ENCODE measurements around the gene G0S2.
"Not testable (repeated sequence)": the region's sequence is repeated elsewhere in the genome, so short reads cannot be mapped to it uniquely, and the experiment has no call there.

G0S2 gene

DNA sequence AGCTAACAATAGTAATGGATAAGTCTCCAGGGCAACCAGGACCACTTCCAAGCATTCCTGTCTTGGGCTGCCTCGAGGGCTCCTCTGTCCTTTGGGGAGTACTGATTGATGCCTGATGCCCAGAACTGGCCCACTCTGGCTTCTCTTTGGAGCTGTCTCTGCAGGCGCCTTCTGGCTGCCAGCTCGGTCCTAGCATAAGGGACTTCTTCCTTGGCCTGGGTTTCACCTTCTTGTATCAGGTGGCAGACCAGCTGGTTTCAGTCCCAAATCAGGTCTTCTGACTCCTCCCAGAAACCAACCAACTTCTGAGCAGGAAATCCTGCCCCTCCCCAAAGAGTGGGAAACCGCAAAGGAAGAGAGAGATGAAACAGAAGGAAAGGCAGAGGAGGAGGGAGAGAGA, 10.6 kb downstream of the G0S2 start:
- no peak for DNase-seq

DNA sequence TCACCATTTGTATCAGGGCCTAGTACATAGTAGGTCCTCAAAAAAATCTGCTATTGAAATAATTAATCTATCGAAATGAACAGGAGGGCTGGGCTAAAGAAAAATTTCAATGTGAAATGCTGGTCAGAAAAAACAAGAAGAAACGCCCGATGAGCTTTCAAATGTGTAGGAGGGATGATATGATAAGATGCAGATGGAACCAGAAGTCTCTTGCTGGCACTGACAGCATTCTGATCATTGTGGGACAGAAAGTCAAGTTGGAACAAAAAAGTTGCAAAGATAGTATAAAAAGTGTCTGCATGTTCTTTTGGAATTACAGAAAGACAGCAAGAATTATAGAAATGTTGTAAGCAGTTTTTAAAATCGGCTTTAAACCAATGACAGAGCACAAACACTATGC, 11.1 kb downstream of the G0S2 start:
- no peak for DNase-seq

DNA sequence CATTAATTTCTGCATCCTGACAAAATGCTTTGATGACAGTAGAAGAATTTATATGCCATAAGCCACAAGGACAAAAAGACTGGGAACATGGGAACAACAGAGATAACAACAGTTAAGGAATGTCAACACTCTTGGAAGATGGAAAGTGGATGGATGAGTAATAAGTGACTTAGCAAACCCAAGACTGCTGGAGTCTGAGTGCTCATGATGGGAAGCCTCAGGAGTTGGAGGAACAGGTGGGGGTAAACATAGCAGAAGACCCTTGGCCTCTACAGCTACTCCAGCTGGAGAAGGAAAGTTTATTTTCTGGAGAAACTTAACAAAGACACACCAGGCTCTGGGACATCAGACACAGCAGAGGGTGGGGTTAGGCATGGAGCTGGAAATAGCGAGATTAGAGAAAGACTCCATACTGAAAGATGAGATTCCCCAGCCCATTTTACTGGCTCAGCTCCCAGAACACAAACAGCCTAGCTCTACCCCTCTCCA, 13.6 kb downstream of the G0S2 start:
- DNase-seq: no peak

DNA sequence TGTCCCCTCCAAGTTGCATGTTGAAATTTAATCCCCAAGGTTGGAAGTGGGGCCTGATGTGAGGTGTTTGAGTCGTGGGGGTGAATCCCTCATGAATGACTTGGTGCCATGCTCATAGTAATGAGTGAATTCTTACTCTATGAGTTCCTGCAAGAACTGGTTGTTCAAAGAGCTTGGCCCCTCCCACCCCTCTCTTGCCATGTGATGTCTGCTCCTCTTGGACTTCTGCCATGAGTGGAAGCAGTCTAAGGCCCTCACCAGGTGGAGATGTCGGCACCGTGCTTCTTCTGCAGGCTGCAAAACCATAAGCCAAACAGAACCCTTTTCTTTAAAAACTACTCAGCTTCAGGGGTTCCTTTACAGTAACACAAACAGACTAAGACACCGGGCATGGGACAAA, 14.3 kb downstream of the G0S2 start:
- DNase-seq: no peak

DNA sequence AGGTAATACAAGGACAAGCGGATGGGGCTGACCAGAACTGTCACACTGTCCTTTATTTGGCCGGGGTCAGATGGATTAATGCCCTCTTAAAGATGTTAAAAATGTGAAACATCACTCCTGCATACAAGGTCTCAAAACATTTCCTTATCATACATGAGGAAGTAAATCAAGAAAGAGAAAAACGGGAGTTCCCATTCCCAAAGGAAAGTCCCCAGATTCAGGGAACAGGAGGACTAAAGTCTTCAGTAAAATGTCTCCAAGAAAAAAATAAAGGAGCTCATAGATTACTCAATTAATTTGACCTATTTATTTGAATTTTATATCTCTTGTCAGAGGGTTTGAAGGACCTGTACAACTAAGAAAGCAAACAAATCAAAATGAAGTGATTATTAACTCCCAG, 16.0 kb downstream of the G0S2 start:
- DNase-seq: no peak

- no peak for DNase-seq
Observed at GRCh38 chr1:209692296-209692695, 17.1 kb downstream of the G0S2 start.

DNA sequence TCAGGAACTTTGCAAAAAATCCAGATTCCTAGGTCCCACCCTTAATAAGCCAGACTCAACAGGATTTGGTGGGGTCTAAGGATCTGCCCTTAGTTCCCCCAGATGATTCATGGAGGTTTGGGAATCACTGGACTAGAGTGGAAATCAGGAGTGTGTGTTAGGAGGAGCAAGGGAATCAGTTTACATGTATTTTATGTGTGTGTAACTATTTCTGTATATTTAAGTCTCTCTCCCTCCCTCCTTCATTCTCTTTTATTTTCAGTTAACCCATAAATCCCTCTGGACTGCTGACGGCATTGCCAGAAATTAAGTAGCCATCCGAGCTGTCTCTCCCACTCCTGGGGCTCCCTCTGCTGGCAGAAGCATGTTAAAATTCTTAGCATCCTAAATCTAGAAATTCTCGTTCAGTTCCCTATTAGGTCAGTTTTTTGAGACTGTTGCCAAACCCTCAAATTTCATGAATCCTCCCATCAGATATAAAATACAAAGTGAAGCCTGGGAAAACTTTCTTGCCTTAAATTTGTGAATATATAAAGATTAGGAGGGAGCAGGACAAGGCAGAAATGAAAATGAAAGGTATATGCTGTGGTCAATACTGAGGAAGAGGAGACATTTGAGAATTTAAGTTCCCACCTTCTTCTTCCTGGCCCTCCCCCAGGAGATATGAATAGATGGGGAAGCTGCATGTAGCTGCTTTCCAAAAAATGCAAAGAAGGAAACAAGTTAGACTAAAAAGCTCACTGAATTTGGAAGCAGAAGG, 17.7 kb downstream of the G0S2 start:
- peak; percentile 85 for DNase-seq

DNA sequence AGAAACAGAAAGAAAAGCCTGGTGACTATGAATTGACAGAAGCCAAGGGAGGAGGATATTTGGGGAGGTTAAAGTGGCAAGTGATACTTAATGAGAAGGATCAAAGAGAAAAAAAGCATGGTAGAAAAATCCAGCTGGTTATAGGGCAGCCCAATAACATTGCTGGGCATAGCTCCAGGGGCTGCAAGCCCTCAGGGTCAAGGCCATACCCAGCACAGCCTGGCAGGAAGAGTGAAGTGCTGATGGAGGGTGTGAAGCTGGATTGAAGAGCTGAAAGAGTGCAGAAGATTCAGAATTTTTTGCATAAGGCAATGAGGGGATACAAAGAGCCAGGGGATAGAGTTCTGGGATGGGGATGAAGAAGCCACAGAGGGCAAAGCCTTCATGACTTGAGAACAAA, 21.5 kb downstream of the G0S2 start:
- no peak for DNase-seq

DNA sequence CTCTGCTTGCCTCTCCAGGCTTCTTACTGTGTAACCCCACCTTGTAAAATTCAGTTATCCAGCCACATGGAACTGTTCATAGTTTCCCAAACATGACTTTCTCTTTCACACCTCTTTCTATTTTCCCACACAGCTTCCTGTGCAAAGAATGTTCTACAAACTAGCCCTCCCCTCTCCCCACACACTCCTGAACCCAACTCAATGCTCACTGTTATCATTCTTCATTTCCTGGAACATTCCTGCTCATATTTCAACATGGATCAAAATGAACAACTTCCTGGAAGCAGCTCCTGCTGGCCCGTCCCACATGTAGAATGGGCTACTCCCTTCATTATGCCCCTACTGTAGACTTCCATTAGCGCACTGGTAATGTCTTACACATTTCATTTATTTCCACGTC, 21.9 kb downstream of the G0S2 start:
- no peak for DNase-seq

GRCh38 chr1:209700686-209701085, 25.5 kb downstream of the G0S2 start:
- not testable (repeated sequence) for DNase-seq

DNA sequence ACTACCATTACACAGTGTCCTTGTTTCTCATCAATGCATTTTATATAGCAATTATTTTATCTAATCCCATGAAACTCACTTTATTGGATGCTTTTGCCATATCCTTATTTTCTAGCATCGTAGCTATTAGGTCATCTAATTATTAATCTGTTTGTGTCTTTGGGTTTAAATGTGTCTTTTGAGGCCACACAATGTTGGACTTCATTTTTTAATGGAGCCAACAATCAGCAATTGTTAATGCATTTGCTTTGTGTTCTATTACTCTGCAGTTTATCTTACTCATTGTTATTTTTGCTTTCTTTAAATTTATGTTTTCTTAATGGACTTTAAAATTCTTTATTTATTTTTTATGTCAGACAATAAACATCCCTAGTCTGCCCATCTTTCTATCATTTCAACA, 27.6 kb downstream of the G0S2 start:
- DNase-seq: no peak

DNA sequence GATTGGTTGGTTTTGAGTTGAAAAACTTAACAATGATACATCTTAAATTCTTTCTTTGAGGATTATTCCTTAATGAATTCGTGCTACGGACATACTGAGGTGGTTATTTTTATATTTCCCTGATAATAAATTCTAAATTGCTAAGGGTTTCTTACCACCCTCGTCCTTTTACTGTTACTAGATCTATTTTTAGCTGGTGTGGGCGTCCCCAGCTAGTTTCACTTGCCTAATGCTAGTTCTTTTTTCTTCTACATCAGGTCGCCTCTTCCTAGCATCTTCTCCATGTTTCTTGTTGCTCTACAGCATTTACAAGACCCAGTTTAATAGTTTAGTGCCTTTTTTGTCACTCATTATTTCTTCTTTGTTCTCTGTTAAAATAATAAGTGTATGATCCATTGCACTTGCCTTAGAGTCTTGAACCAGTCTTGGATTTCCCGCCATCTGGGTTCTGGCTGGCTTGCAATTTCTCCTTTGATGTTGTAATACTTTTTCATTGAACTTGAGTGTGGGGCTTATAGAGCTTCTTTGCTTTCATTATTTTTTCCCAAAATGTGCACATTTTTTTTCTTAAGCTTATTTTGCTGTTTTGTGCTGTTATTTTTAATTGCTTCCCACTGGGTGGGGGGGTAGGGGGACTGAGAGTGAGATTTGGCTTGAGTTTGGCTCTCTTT, 28.8 kb downstream of the G0S2 start:
- no peak for DNase-seq

GRCh38 chr1:209704584-209704983, 29.4 kb downstream of the G0S2 start, which contains the start of gene HSD11B1:
HSD11B1 (plus strand) TSS chr1:209704846; CDS start chr1:209704943, 97 bp downstream.
- DNase-seq: no peak

DNA sequence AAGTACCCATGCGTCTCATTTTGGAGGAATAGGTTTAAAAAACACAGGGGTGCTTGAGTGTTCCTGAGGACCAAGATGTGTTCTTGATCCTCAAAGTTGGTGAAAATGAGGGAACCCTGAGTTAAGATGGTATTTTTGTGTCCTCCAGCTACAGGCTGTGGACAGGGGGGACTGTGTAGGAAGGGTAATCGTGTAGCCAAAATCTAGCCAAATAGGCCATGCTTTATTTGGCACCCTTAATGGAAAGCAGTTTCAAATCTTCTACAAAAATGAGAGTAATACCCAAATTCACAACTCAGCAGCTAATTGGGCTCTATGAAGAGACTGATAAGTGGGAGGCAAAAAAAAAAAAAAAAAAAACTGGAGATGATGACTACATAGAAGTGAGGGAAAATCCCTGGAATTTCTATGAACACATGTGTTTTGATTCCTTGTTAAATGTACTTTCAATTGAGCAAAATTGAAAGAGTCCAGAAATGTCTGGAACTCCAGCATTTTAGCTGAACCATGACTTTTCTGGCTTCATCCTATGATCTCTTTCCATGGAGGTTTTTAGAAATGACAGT, 29.9 kb downstream of the G0S2 start:
- no peak for DNase-seq

DNA sequence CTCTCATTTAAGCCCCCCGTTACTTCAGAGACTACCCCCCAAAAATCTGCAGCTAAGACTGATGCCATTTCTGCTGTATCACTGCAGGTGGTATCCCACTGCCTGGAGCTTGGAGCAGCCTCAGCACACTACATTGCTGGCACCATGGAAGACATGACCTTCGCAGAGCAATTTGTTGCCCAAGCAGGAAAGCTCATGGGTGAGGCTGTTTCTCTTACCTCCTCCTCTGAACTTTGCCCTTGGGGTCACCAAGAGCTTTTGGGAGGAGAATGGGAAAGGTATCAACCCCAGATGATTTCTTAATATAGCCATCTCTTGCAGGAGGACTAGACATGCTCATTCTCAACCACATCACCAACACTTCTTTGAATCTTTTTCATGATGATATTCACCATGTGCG, 31.4 kb downstream of the G0S2 start:
- DNase-seq: no peak

DNA sequence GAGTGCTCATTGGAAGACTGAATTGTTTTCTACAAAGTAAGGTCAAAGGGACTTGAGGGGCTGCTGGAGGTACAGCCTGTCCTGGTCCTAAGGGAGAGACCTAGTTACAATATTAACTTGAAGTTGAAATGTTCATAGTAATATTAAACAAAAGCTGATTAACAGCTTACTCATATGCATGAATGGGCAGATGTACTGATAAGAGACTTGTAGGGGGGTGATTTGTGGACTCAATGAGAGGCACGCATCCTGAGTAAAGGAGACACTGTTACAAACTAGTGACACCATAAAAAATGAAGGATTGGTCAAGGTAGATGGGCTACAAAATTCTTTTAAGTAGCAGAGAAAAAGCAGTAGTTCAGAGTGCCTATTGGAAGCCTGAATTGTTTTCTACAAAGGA, 32.1 kb downstream of the G0S2 start:
- no peak for DNase-seq

GRCh38 chr1:209708297-209708696, 33.1 kb downstream of the G0S2 start:
- DNase-seq: no peak

DNA sequence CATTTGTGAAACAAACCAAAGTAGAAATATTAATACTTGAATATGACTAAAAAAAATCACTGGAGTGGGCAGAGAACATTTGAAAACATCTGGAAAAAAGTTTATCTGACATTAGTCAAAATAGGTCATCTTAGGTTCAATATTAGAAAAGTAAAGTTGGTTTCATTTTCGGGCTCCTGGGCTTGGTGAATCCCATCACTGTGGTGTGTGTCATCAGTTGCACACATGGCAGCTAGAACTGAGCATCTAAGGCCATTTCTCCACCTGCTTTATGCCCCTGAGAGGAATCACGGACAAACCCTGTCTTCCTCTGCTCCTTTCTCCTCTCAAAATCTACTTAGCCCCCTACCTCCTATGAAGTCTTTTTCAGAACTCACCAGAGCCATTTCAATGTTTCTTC, 34.9 kb downstream of the G0S2 start:
- no peak for DNase-seq

DNA sequence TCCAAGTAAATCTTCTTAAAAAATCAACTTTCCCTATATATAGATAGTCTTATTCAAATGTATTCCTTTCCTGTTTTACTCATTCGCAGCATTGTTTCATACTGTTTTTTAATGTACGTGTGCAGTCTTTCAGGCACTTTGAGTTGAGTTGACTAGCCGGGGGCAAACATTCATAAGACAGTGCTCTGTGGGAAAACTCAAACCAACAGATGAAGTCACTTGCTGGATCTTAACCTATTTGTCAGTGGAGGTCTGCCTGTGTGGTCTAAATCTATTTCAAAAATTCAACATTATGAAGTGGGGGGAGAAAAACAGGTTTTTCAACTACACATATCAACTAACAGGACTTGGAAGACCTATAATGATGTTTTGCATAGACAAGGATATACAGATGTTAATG, 35.6 kb downstream of the G0S2 start:
- no peak for DNase-seq

- no peak for DNase-seq
Observed at GRCh38 chr1:209714338-209714737, 39.1 kb downstream of the G0S2 start.

DNA sequence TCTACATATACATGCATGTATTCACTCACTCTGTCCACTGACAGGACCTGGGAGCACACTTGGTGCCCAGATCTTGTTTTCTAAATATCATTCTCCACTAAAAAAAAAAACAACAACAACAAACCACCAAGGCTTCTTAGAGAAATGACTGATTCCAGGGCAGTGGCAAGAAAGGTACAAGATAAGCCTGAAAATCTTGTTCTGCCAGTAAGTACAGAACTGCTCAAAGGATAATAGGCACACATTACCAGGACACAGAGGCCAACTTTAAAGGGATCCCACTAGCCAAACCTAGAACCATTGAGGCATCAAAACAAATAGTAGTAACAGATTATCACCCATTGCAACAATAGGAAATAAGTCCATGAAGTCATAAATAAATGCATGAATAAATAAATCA, 40.1 kb downstream of the G0S2 start:
- DNase-seq: no peak

DNA sequence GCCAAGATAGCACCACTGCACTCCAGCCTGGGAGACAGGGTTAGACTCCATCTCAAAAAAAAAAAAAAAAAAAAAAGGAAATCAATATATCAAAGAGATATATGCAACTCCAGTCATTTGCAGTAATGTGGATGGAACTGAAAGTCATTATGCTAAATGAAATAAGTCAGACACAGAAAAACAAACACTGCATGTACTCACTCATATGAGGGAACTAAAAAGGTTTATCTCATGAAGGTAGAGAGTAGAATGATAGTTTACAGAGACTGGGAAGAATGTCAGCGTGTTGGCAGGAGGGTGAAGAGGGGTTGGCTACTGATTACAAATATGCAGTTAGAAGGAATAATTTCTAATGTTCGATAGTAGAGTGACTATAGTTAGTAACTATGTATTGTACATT, 42.6 kb downstream of the G0S2 start:
- DNase-seq: no peak

DNA sequence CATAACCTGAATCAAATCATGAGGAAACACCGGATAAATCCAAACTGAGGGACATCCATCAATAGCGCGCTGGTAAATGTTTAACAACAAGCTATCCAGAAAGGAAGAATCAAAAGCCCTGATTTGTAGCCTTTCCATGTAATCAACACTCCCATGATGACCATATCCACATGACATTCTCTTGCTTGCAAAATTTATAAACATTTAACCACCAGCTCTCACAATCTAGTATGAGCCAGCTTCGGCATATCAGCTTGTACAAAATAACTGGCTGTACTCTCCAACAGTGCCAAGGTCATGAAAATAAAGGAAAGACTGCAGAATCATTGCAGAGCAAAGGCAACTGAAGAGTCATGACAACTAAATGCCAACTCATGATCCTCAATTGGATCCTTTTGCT, 45.1 kb downstream of the G0S2 start:
- no peak for DNase-seq

- DNase-seq: no peak
Observed at GRCh38 chr1:209720826-209721225, 45.6 kb downstream of the G0S2 start.

All from stimulated activated CD8-positive, alpha-beta memory T cell treated with anti-CD3 and anti-CD28 coated beads, Interleukin-4, amount 100 ng/mL, for 48 hours (primary cell).